A673 (cell line): ENCODE results near the gene SKI. TPM values are rescaled to one million over a fixed set of nuclear protein-coding genes. Genes with fewer than 3 reads are reported as not detected.

Experiments
- BruUV-seq: library from RNA; stranded (reverse); fragments of 400-500 nt; replicated peaks from 2 replicates; lab custom pipeline; 2021; lab: Mats Ljungman, UMichigan
- CTCF ChIA-PET: fragments of 300-600 bp; sonication (Branson Sonifier 250); formaldehyde crosslinking; loops from one replicate; lab custom pipeline; 2022; ENCODE audit warnings: antibody characterized with exemption; lab: Charles Lee
- POLR2A ChIA-PET: fragments of 300-600 bp; sonication (Branson Sonifier 250); formaldehyde crosslinking; loops from one replicate; lab custom pipeline; 2022; ENCODE audit warnings: antibody characterized with exemption; ENCODE audit not compliant: low non-redundant PET; lab: Charles Lee
- DNase-seq: peaks from one replicate; pipeline ENCODE4 v3.0.0-alpha.2; 2015; ENCODE audit warnings: low spot score
- H3K27ac ChIP-seq: fragments of 200-600 bp; sonication (generic); 2 replicates; pipeline ENCODE4 v1.5.1; 2016; ENCODE audit warnings: mixed run types, low read depth, mild to moderate bottlenecking, mixed read lengths, antibody characterized with exemption, low read length; ENCODE audit not compliant: poor library complexity, severe bottlenecking
- H3K27me3 ChIP-seq: fragments of 200-600 bp; sonication (generic); replicated peaks from 2 replicates; pipeline ENCODE4 v1.6.1; 2017; ENCODE audit warnings: mixed run types, low read depth, mild to moderate bottlenecking, mixed read lengths, antibody characterized with exemption, low read length; ENCODE audit not compliant: insufficient read depth, poor library complexity
- H3K36me3 ChIP-seq: fragments of 200-600 bp; sonication (generic); 2 replicates; pipeline ENCODE4 v1.6.1; 2016; ENCODE audit warnings: mixed run types, mild to moderate bottlenecking, mixed read lengths, antibody characterized with exemption, low read length; ENCODE audit not compliant: insufficient read depth, poor library complexity, severe bottlenecking
- H3K4me1 ChIP-seq: fragments of 200-600 bp; sonication (generic); 2 replicates; pipeline ENCODE4 v1.6.1; 2017; ENCODE audit warnings: mixed run types, mild to moderate bottlenecking, mixed read lengths, antibody characterized with exemption, low read length; ENCODE audit not compliant: insufficient read depth, poor library complexity, severe bottlenecking
- H3K4me3 ChIP-seq: fragments of 200-600 bp; sonication (generic); 2 replicates; pipeline ENCODE4 v1.5.1; 2016; ENCODE audit warnings: low read depth, mixed run types, mild to moderate bottlenecking, mixed read lengths, low read length; ENCODE audit not compliant: poor library complexity, severe bottlenecking
- H3K9me3 ChIP-seq: fragments of 200-600 bp; sonication (generic); 2 replicates; pipeline ENCODE4 v1.6.1; 2016; ENCODE audit warnings: mixed run types, low read depth, mild to moderate bottlenecking, mixed read lengths, antibody characterized with exemption, low read length; ENCODE audit not compliant: poor library complexity, severe bottlenecking
- EZH2 ChIP-seq: fragments of 200-600 bp; sonication (generic); IDR thresholded peaks from 2 replicates; pipeline ENCODE4 v1.6.1; 2017; ENCODE audit warnings: borderline replicate concordance, low read depth, mild to moderate bottlenecking, mixed read lengths, antibody characterized with exemption, low read length; ENCODE audit not compliant: poor library complexity, severe bottlenecking
- intact Hi-C: fragments of 100-400 bp; cut with micrococcal nuclease; formaldehyde crosslinking; loops from one replicate; pipeline ENCODE4 v1.10.0; 2022; ENCODE audit not compliant: unreplicated experiment
- total RNA-seq: library from RNA; stranded (reverse); gene quantifications from 2 replicates; pipeline ENCODE4 v1.2.3, GENCODE V29; 2021
- TF ChIP-seq, protein P1 (sequence below): fragments of 300-800, 200-600 bp; sonication (generic); conservative IDR thresholded peaks from 2 replicates; pipeline ENCODE4 v1.5.1; 2017; ENCODE audit warnings: low read depth, mild to moderate bottlenecking, antibody characterized with exemption, low read length, moderate library complexity, mixed read lengths

SKI gene
- total RNA-seq, 1 experiment from 2014 or later, result 88.1 TPM

GRCh38 chr1:2255047-2255419 is 26.9 kb downstream of the SKI start:
- H3K4me3 ChIP-seq, result no peak overlapping the region
- no peaks in the 10 kb centered on the region for H3K27me3 ChIP-seq
- ChIA-PET POLR2A (no interaction called here), CTCF (no interaction called here)
- intact Hi-C loops, result no loop called here
- BruUV-seq, result no TSS peak
- H3K4me1 ChIP-seq, result peaks cover 37% of the 10 kb centered on the region
- peaks cover 14% of the 10 kb centered on the region for H3K36me3 ChIP-seq
- H3K9me3 ChIP-seq, result peaks cover 13% of the 10 kb centered on the region
- no peak for DNase-seq
- TF ChIP-seq, protein P1, sequence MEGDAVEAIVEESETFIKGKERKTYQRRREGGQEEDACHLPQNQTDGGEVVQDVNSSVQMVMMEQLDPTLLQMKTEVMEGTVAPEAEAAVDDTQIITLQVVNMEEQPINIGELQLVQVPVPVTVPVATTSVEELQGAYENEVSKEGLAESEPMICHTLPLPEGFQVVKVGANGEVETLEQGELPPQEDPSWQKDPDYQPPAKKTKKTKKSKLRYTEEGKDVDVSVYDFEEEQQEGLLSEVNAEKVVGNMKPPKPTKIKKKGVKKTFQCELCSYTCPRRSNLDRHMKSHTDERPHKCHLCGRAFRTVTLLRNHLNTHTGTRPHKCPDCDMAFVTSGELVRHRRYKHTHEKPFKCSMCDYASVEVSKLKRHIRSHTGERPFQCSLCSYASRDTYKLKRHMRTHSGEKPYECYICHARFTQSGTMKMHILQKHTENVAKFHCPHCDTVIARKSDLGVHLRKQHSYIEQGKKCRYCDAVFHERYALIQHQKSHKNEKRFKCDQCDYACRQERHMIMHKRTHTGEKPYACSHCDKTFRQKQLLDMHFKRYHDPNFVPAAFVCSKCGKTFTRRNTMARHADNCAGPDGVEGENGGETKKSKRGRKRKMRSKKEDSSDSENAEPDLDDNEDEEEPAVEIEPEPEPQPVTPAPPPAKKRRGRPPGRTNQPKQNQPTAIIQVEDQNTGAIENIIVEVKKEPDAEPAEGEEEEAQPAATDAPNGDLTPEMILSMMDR, result no peak
- no peak for TF ChIP-seq EZH2
- H3K27ac ChIP-seq, result peak overlapping the region; percentile 95

DNA sequence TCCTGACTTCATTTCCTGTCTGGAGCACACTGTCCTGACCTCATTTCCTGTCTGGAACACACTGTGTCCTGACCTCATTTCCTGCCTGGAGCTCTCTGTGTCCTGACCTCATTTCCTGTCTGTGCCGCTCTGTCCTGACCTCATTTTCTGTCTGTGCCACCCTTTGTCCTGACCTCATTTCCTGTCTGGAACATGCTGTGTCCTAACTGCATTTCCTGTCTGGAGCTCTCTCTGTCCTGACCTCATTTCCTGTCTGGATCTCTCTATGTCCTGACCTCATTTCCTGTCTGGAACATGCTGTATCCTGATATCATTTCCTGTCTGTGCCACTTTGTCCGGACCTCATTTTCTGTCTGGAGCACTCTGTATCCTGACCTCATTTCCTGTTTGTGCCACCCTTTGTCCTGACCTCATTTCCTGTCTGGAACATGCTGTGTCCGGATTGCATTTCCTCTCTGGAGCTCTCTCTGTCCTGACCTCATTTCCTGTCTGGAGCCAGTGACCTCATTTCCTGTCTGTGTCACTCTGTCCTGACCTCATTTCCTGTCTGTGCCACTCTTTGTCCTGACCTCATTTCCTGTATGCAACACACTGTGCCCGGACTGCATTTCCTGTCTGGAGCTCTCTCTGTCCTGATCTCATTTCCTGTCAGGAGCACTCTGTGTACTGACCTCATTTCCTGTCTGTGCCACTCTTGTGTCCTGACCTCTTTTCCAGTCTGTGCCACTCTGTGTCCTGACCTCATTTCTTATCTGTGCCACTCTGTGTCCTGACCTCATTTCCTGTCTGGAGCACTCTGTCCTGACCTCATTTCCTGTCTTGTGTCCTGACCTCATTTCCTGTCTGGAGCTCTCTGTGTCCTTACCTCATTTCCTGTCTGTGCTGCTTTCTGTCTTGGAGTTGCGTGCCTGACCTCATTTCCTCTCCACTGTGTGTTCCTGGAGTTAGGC is 27.6 kb downstream of the SKI start:
- peaks cover 14% of the 10 kb centered on the region for H3K36me3 ChIP-seq
- H3K4me3 ChIP-seq, result no peak overlapping the region
- H3K27ac ChIP-seq, result peak overlapping the region; percentile 95
- DNase-seq, result peak; percentile 90
- POLR2A ChIA-PET, result no interaction called here
- CTCF ChIA-PET, result no interaction called here
- intact Hi-C loops, result no loop called here
- BruUV-seq, result no TSS peak
- TF ChIP-seq, protein P1, result no peak
- TF ChIP-seq EZH2, result no peak
- peaks cover 13% of the 10 kb centered on the region for H3K9me3 ChIP-seq
- H3K27me3 ChIP-seq, result no peaks in the 10 kb centered on the region
- peaks cover 38% of the 10 kb centered on the region for H3K4me1 ChIP-seq

GRCh38 chr1:2256435-2257244 is 28.5 kb downstream of the SKI start:
- no TSS peak for BruUV-seq
- ChIA-PET CTCF (no interaction called here), POLR2A (no interaction called here)
- H3K36me3 ChIP-seq, result peaks cover 14% of the 10 kb centered on the region
- no peak for TF ChIP-seq EZH2
- TF ChIP-seq, protein P1, result no peak
- peak overlapping the region; percentile 95 for H3K27ac ChIP-seq
- peaks cover 13% of the 10 kb centered on the region for H3K9me3 ChIP-seq
- H3K27me3 ChIP-seq, result no peaks in the 10 kb centered on the region
- no peak for DNase-seq
- peaks cover 38% of the 10 kb centered on the region for H3K4me1 ChIP-seq
- H3K4me3 ChIP-seq, result no peak overlapping the region
- intact Hi-C loops, result no loop called here
